Liver (tissue), 9 donors: ENCODE results near the gene ATPAF1. TPM values are rescaled to one million over a fixed set of nuclear protein-coding genes. Genes with fewer than 3 reads are reported as not detected.

Source experiments
- DNase-seq: peaks from one replicate; pipeline ENCODE4 v3.0.0-alpha.2; 2017; ENCODE audit warnings: low spot score
- H3K27ac ChIP-seq, 2 donors: one replicate each; pipeline ENCODE4 v1.7.0; 2013; ENCODE audit warnings: inconsistent platforms in 2 of 2, low read length in 2 of 2, control low read depth in 1 of 2, low read depth in 1 of 2, mild to moderate bottlenecking in 1 of 2
- H3K27me3 ChIP-seq, 4 donors: one replicate each; pipeline versions ENCODE4 v1.6.1 to v1.7.0; 2013; ENCODE audit warnings: low read length in 3 of 4, inconsistent platforms in 1 of 4, mild to moderate bottlenecking in 1 of 4, moderate library complexity in 1 of 4; ENCODE audit not compliant: control insufficient read depth in 4 of 4, insufficient read depth in 4 of 4
- H3K36me3 ChIP-seq, 4 donors: one replicate each; pipeline versions ENCODE4 v1.6.1 to v1.7.0; 2013; ENCODE audit warnings: low read length in 3 of 4, mild to moderate bottlenecking in 3 of 4, low read depth in 1 of 4, moderate library complexity in 1 of 4; ENCODE audit not compliant: control insufficient read depth in 4 of 4, insufficient read depth in 3 of 4
- H3K4me1 ChIP-seq, 4 donors: one replicate each; pipeline versions ENCODE4 v1.6.1 to v1.7.0; 2013; ENCODE audit warnings: low read length in 3 of 4, mild to moderate bottlenecking in 3 of 4, moderate library complexity in 1 of 4; ENCODE audit not compliant: control insufficient read depth in 4 of 4, insufficient read depth in 4 of 4
- H3K4me3 ChIP-seq, 3 donors: one replicate each; pipeline versions ENCODE4 v1.6.1 to v1.7.0; 2013; ENCODE audit warnings: low read length in 3 of 3, control low read depth in 1 of 3, low read depth in 1 of 3, mild to moderate bottlenecking in 1 of 3
- H3K9ac ChIP-seq, 2 donors: one replicate each; pipeline ENCODE4 v1.7.0; 2013; ENCODE audit warnings: low read length in 2 of 2, mild to moderate bottlenecking in 2 of 2, moderate library complexity in 2 of 2, control low read depth in 1 of 2, low read depth in 1 of 2
- H3K9me3 ChIP-seq, 4 donors: one replicate each; pipeline versions ENCODE4 v1.6.1 to v1.7.0; 2013; ENCODE audit warnings: low read length in 3 of 4; ENCODE audit not compliant: control insufficient read depth in 4 of 4
- EGR1 ChIP-seq, 2 donors: IDR thresholded peaks; 2 replicates each; pipeline ENCODE4 v1.6.1; 2016 to 2018; ENCODE audit warnings: antibody characterized with exemption in 2 of 2, low read depth in 2 of 2
- FOXA1 ChIP-seq: IDR thresholded peaks from 2 replicates; pipeline ENCODE4 v1.6.1; 2016; ENCODE audit warnings: antibody characterized with exemption
- FOXA2 ChIP-seq: IDR thresholded peaks from 2 replicates; pipeline ENCODE4 v1.6.1; 2016; ENCODE audit warnings: antibody characterized with exemption
- GABPA ChIP-seq, 2 donors: IDR thresholded peaks in 1 of 2; conservative IDR thresholded peaks in 1 of 2; 2 replicates each; pipeline ENCODE4 v1.6.1; 2016; ENCODE audit warnings: antibody characterized with exemption in 2 of 2, mild to moderate bottlenecking in 1 of 2, moderate library complexity in 1 of 2
- HNF4A ChIP-seq, 2 donors: conservative IDR thresholded peaks; 2 replicates each; pipeline ENCODE4 v1.6.1; 2016; ENCODE audit warnings: antibody characterized with exemption in 2 of 2, mild to moderate bottlenecking in 2 of 2
- HNF4G ChIP-seq: IDR thresholded peaks from 2 replicates; pipeline ENCODE4 v1.6.1; 2016; ENCODE audit warnings: antibody characterized with exemption
- JUND ChIP-seq, 2 donors: IDR thresholded peaks; 2 replicates each; pipeline ENCODE4 v1.6.1; 2016; ENCODE audit warnings: antibody characterized with exemption in 2 of 2
- NR2F2 ChIP-seq: IDR thresholded peaks from 2 replicates; pipeline ENCODE4 v1.6.1; 2016; ENCODE audit warnings: antibody characterized with exemption
- RAD21 ChIP-seq, 2 donors: IDR thresholded peaks; 2 replicates each; pipeline ENCODE4 v1.6.1; 2016; ENCODE audit warnings: antibody characterized with exemption in 2 of 2, mild to moderate bottlenecking in 2 of 2
- RXRA ChIP-seq, 2 donors: IDR thresholded peaks; 2 replicates each; pipeline ENCODE4 v1.6.1; 2017 to 2018; ENCODE audit warnings: antibody characterized with exemption in 2 of 2, mild to moderate bottlenecking in 1 of 2
- SP1 ChIP-seq: IDR thresholded peaks from 2 replicates; pipeline ENCODE4 v1.6.1; 2018; ENCODE audit warnings: antibody characterized with exemption, mild to moderate bottlenecking
- TAF1 ChIP-seq: conservative IDR thresholded peaks from 2 replicates; pipeline ENCODE4 v1.6.1; 2016; ENCODE audit warnings: antibody characterized with exemption, mild to moderate bottlenecking
- YY1 ChIP-seq: IDR thresholded peaks from 2 replicates; pipeline ENCODE4 v1.6.1; 2016; ENCODE audit warnings: antibody characterized with exemption, mild to moderate bottlenecking
- WGBS: extraction: QIAGEN DNeasy Blood & Tissue Kit; methylation state at CpG from one replicate; pipeline ENCODE4 v1.1.7; 2013; 5-methylcytosine and 5-hydroxymethylcytosine counted together
- polyA plus RNA-seq, 2 donors: library from polyadenylated mRNA; stranded (reverse) in 1 of 2; unstranded in 1 of 2; fragments of 200-250 nt in 1 of 2; fragments of >200 nt in 1 of 2; fragmentation: Nextera tagmentation in 1 of 2; extraction: Ambion mirVana in 1 of 2; gene quantifications; one replicate each; pipeline versions ENCODE4 v1.2.1 to v1.2.3, GENCODE V29; 2013 to 2015
- total RNA-seq, 2 donors: library from RNA; depleted of rRNA; stranded (reverse); fragments of >200 nt; gene quantifications; one replicate each; pipeline ENCODE4 v1.2.3, GENCODE V29; 2014
- TF ChIP-seq, protein P1 (sequence below): IDR thresholded peaks from 2 replicates; pipeline ENCODE4 v1.6.1; 2016; ENCODE audit warnings: antibody characterized with exemption, mild to moderate bottlenecking
- TF ChIP-seq, protein P2 (sequence below): IDR thresholded peaks from 2 replicates; pipeline ENCODE4 v1.6.1; 2016; ENCODE audit warnings: antibody characterized with exemption
- TF ChIP-seq, protein P3 (sequence below): IDR thresholded peaks from 2 replicates; pipeline ENCODE4 v1.6.1; 2016; ENCODE audit warnings: antibody characterized with exemption
- TF ChIP-seq, protein P4 (sequence below): IDR thresholded peaks from 2 replicates; pipeline ENCODE4 v1.6.1; 2016; ENCODE audit warnings: antibody characterized with exemption
- TF ChIP-seq, protein P5 (sequence below): fragments of 150-350 bp; IDR thresholded peaks from 2 replicates; pipeline ENCODE4 v1.5.1; 2017; ENCODE audit warnings: improper control_type of control experiment, low read depth, low read length; ENCODE audit not compliant: missing input control
- donor health status: healthy.
- donor health status: healthy.
- donor health status: healthy.
- donor health status: healthy.
- donor health status: healthy.

ATPAF1 gene
- total and polyA plus RNA-seq, 4 donors = 35.3 to 54.1 (median 37.0) TPM

DNA sequence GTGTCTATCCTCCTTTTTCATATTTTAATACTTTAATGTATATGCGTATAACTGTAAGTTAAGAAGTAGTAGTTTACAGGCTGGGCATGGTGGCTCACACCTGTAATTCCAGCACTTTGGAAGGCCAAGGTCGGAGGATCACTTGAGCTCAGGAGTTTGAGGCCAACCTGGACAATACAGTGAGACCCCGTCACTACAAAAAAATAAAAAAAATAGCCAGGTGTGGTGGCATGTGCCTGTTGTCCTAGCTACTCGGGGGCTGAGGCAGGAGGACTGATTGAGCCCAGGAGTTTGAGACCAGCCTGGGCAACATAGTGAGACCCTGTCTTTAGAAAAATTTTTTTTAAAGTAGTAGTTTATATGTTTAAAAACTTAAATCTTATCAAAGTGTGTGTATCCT lies 22.3 kb downstream of the ATPAF1 start:
- DNase-seq = no peak
- Histone ChIP-seq H3K9ac (no peak overlapping the region), H3K36me3 (peaks cover 0 to 20% (median 9%) of the 10 kb centered on the region in 4 donors), H3K27me3 (no peaks in the 10 kb centered on the region), H3K4me1 (peaks cover 0 to 7% (median 0%) of the 10 kb centered on the region in 4 donors), H3K9me3 (no peaks in the 10 kb centered on the region), H3K4me3 (no peak overlapping the region), H3K27ac (no peak overlapping the region)
- 96% methylated on average over 4 of the region's 4 CpGs for WGBS
- TF ChIP-seq FOXA2 (no peak), JUND (IDR thresholded peaks at IDR 0.05) (no peak), GABPA (IDR thresholded peaks at IDR 0.05 in 1 of 2, conservative IDR thresholded peaks at IDR 0.05 in 1 of 2) (no peak), RAD21 (IDR thresholded peaks at IDR 0.05) (no peak), EGR1 (IDR thresholded peaks at IDR 0.05; ENCODE audit: low read depth in 2 of 2) (no peak), FOXA1 (no peak), RXRA (IDR thresholded peaks at IDR 0.05) (no peak), HNF4G (no peak), HNF4A (conservative IDR thresholded peaks at IDR 0.05) (no peak), SP1 (no peak), YY1 (no peak), TAF1 (no peak), NR2F2 (no peak)
- TF ChIP-seq, protein P1, sequence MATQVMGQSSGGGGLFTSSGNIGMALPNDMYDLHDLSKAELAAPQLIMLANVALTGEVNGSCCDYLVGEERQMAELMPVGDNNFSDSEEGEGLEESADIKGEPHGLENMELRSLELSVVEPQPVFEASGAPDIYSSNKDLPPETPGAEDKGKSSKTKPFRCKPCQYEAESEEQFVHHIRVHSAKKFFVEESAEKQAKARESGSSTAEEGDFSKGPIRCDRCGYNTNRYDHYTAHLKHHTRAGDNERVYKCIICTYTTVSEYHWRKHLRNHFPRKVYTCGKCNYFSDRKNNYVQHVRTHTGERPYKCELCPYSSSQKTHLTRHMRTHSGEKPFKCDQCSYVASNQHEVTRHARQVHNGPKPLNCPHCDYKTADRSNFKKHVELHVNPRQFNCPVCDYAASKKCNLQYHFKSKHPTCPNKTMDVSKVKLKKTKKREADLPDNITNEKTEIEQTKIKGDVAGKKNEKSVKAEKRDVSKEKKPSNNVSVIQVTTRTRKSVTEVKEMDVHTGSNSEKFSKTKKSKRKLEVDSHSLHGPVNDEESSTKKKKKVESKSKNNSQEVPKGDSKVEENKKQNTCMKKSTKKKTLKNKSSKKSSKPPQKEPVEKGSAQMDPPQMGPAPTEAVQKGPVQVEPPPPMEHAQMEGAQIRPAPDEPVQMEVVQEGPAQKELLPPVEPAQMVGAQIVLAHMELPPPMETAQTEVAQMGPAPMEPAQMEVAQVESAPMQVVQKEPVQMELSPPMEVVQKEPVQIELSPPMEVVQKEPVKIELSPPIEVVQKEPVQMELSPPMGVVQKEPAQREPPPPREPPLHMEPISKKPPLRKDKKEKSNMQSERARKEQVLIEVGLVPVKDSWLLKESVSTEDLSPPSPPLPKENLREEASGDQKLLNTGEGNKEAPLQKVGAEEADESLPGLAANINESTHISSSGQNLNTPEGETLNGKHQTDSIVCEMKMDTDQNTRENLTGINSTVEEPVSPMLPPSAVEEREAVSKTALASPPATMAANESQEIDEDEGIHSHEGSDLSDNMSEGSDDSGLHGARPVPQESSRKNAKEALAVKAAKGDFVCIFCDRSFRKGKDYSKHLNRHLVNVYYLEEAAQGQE = no peak
- TF ChIP-seq, protein P2, sequence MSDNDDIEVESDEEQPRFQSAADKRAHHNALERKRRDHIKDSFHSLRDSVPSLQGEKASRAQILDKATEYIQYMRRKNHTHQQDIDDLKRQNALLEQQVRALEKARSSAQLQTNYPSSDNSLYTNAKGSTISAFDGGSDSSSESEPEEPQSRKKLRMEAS = no peak
- TF ChIP-seq, protein P3, sequence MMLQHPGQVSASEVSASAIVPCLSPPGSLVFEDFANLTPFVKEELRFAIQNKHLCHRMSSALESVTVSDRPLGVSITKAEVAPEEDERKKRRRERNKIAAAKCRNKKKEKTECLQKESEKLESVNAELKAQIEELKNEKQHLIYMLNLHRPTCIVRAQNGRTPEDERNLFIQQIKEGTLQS = no peak
- TF ChIP-seq, protein P4, sequence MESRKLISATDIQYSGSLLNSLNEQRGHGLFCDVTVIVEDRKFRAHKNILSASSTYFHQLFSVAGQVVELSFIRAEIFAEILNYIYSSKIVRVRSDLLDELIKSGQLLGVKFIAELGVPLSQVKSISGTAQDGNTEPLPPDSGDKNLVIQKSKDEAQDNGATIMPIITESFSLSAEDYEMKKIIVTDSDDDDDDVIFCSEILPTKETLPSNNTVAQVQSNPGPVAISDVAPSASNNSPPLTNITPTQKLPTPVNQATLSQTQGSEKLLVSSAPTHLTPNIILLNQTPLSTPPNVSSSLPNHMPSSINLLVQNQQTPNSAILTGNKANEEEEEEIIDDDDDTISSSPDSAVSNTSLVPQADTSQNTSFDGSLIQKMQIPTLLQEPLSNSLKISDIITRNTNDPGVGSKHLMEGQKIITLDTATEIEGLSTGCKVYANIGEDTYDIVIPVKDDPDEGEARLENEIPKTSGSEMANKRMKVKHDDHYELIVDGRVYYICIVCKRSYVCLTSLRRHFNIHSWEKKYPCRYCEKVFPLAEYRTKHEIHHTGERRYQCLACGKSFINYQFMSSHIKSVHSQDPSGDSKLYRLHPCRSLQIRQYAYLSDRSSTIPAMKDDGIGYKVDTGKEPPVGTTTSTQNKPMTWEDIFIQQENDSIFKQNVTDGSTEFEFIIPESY = no peak
- TF ChIP-seq, protein P5, sequence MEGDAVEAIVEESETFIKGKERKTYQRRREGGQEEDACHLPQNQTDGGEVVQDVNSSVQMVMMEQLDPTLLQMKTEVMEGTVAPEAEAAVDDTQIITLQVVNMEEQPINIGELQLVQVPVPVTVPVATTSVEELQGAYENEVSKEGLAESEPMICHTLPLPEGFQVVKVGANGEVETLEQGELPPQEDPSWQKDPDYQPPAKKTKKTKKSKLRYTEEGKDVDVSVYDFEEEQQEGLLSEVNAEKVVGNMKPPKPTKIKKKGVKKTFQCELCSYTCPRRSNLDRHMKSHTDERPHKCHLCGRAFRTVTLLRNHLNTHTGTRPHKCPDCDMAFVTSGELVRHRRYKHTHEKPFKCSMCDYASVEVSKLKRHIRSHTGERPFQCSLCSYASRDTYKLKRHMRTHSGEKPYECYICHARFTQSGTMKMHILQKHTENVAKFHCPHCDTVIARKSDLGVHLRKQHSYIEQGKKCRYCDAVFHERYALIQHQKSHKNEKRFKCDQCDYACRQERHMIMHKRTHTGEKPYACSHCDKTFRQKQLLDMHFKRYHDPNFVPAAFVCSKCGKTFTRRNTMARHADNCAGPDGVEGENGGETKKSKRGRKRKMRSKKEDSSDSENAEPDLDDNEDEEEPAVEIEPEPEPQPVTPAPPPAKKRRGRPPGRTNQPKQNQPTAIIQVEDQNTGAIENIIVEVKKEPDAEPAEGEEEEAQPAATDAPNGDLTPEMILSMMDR = no peak
